Colonic mucosa (tissue), 4 donors: ENCODE data around the gene FAM53A. TPM values are rescaled to one million over a fixed set of nuclear protein-coding genes. Genes with fewer than 3 reads are reported as not detected.

Experiments used
- DNase-seq: peaks from one replicate; pipeline ENCODE4 v3.0.0-alpha.2; 2020
- H3K27ac ChIP-seq: fragments of 200-600 bp; one replicate; pipeline ENCODE4 v1.8.0; 2021
- H3K27me3 ChIP-seq: fragments of 200-600 bp; one replicate; pipeline ENCODE4 v1.8.0; 2021
- H3K36me3 ChIP-seq: fragments of 200-600 bp; one replicate; pipeline ENCODE4 v1.8.0; 2021
- H3K4me1 ChIP-seq: fragments of 200-600 bp; one replicate; pipeline ENCODE4 v1.8.0; 2021; ENCODE audit warnings: mild to moderate bottlenecking
- H3K4me3 ChIP-seq: fragments of 200-600 bp; one replicate; pipeline ENCODE4 v1.8.0; 2021
- H3K9ac ChIP-seq, 2 donors: one replicate each; pipeline ENCODE4 v1.7.0; 2013; ENCODE audit warnings: control low read depth in 2 of 2, low read depth in 2 of 2, low read length in 2 of 2
- H3K9me3 ChIP-seq: fragments of 200-600 bp; one replicate; pipeline ENCODE4 v1.8.0; 2021
- CTCF ChIP-seq: fragments of 200-600 bp; IDR thresholded peaks from one replicate; pipeline ENCODE4 v1.8.0; 2022; ENCODE audit warnings: antibody characterized with exemption, mild to moderate bottlenecking
- intact Hi-C: fragments of 100-400 bp; cut with DNase I; formaldehyde crosslinking; loops from one replicate; pipeline ENCODE4 v1.14.1; 2022
- total RNA-seq, 2 donors: library from RNA; stranded (reverse); fragmentation: NEBNext Ultra II Directional in 1 of 2; extraction: Animal tissue kit (Norgen Biotek cat#: 25700) in 1 of 2; gene quantifications; one replicate each; pipeline ENCODE4 v1.2.1, GENCODE V29; 2021
- donor health status: healthy.
- donor health status: DM: no; HTN: no; CAD: no.
- donor health status: DM: no; HTN: no; CAD: no.

The FAM53A gene
- total RNA-seq, 2 donors from 2014 or later: 0.86 to 1.5 TPM

GRCh38 chr4:1636490-1637211, 47.5 kb downstream of the FAM53A start:
- no peaks in the 10 kb centered on the region for H3K27me3 ChIP-seq
- no peak overlapping the region for H3K27ac ChIP-seq
- H3K36me3 ChIP-seq: no peaks in the 10 kb centered on the region
- no peak overlapping the region for H3K4me3 ChIP-seq
- intact Hi-C loops: no loop called here
- H3K9me3 ChIP-seq: no peaks in the 10 kb centered on the region
- no peak for DNase-seq
- no peak for TF ChIP-seq CTCF
- H3K9ac ChIP-seq: no peak overlapping the region
- no peaks in the 10 kb centered on the region for H3K4me1 ChIP-seq

- DNase-seq: no peak
- no peak overlapping the region for H3K27ac ChIP-seq
- H3K4me3 ChIP-seq: no peak overlapping the region
- H3K9ac ChIP-seq: no peak overlapping the region
- H3K27me3 ChIP-seq: no peaks in the 10 kb centered on the region
- H3K4me1 ChIP-seq: no peaks in the 10 kb centered on the region
- no peaks in the 10 kb centered on the region for H3K9me3 ChIP-seq
- no peak for TF ChIP-seq CTCF
- intact Hi-C loops: no loop called here
- H3K36me3 ChIP-seq: no peaks in the 10 kb centered on the region
Measured at GRCh38 chr4:1635464-1635863, 48.6 kb downstream of the FAM53A start.

- Histone ChIP-seq H3K4me1 (no peaks in the 10 kb centered on the region), H3K27me3 (no peaks in the 10 kb centered on the region), H3K27ac (no peak overlapping the region), H3K9ac (no peak overlapping the region), H3K36me3 (no peaks in the 10 kb centered on the region), H3K9me3 (no peaks in the 10 kb centered on the region), H3K4me3 (no peak overlapping the region)
- intact Hi-C loops: no loop called here
- DNase-seq: no peak
- TF ChIP-seq CTCF: no peak
Measured at GRCh38 chr4:1633993-1634392, 50.1 kb downstream of the FAM53A start.

GRCh38 chr4:1632109-1633104, 51.7 kb downstream of the FAM53A start:
- no peak for DNase-seq
- H3K9me3 ChIP-seq: no peaks in the 10 kb centered on the region
- no peaks in the 10 kb centered on the region for H3K4me1 ChIP-seq
- H3K27ac ChIP-seq: no peak overlapping the region
- no peaks in the 10 kb centered on the region for H3K36me3 ChIP-seq
- no peaks in the 10 kb centered on the region for H3K27me3 ChIP-seq
- intact Hi-C loops: no loop called here
- no peak overlapping the region for H3K9ac ChIP-seq
- H3K4me3 ChIP-seq: no peak overlapping the region
- no peak for TF ChIP-seq CTCF

- Histone ChIP-seq H3K9ac (no peak overlapping the region), H3K27me3 (no peaks in the 10 kb centered on the region), H3K4me3 (no peak overlapping the region), H3K36me3 (no peaks in the 10 kb centered on the region), H3K4me1 (no peaks in the 10 kb centered on the region), H3K27ac (no peak overlapping the region), H3K9me3 (no peaks in the 10 kb centered on the region)
- intact Hi-C loops: no loop called here
- DNase-seq: no peak
- TF ChIP-seq CTCF: no peak
Measured at GRCh38 chr4:1631136-1631535, 53.0 kb downstream of the FAM53A start.
